DMS53 treated with DMSO at 0.1 percent for 48 hours (cell line): ENCODE results near the gene CLIC5.

Source experiments
- DNase-seq: peaks from one replicate; lab custom pipeline; 2025; ENCODE audit not compliant: unreplicated experiment; lab: John Stamatoyannopoulos, UW

Gene CLIC5

DNA sequence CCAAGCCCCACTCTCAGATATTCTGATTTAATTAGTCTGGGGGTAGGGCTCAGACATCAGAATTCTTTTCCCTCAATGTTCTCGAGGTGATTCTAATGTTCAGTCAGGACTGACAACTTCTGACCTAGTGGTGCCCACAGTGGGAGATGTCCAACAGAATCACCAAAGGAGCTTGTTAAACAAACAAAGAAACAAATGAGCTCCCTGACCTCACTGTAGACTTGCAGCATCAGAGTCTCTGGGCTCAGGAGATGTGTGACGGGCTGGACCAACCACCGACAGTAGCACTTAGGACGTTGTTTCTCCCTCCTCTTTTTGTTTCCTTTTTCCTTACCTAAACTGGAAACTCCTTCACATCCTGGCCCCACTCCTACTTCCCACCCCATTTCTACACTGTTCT lies 49.3 kb downstream of the CLIC5 start:
- DNase-seq = no peak

DNA sequence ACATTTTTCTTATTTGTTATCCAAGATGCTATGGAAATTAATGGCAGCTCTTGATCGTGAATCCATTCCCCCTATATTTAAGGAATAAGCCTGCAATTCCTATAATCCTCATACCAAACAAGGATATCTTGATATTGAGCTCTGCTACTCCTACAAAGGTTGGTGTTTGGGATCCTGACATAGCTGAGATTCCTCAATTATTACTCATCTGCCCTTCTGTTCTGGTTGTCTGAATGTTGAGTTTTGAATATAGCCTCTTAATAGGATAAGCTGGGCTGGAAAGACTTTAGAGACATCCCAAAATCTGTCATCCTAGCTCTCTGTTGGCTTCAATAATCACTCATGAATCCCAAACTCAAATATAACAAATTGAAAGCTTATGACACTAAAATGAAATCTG lies 49.9 kb downstream of the CLIC5 start:
- DNase-seq = no peak

DNA sequence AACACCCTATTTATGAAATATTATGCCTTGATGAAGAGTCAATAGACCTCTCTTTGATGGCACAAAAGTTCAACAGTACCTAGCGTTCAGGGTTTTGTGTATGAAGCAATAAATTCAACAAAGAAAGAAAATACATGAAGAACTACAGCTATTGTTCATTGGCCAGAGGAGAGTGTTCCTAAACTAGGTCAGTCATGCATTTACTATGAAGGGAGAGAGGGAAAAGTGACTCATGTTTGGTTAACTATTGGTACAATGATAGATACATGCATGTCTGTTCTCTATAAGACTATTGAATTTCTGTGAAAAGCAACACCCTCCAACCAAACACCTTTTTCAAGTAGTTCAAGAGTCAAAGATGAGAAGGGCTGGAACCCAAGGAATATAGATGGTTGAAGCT lies 50.7 kb downstream of the CLIC5 start:
- DNase-seq = peak; percentile 2

DNA sequence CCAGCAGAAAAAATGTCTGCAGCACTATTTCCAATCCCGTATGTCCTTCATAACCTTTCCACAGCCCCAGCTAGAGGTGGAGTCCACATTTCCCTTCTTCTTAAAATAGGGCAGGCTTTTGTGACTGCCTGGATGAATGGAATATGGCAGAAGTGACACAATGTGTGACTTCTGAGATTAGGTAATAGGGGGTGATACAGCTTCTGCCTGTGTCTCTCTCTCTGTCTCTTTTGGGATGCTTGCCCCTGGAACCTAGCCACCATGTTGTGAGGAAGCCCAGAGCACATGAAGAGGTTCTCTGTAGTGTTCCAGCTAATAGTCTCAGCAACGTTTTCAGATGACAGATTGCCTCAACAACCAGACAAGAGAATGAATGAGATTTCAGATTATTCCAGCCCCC lies 51.4 kb downstream of the CLIC5 start:
- DNase-seq = no peak

DNA sequence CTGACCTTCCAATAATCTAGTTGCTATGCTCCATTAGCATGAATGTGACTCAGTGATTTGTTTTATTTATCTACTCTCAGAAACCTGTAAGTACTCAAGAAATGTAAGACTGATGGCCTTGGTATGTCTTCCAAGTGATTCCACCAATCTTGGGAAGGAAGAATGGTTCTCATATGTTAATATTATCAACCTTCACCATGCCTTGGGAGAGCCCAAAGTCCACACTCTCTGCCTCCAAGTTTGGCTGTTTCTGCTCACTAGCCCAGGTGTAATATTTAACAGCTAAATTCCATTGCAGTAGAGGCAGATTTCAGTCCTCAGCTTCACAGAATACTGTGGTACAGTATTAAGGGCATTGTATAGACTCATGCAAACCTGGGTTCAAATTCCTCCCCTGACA lies 51.8 kb downstream of the CLIC5 start:
- DNase-seq = no peak

DNA sequence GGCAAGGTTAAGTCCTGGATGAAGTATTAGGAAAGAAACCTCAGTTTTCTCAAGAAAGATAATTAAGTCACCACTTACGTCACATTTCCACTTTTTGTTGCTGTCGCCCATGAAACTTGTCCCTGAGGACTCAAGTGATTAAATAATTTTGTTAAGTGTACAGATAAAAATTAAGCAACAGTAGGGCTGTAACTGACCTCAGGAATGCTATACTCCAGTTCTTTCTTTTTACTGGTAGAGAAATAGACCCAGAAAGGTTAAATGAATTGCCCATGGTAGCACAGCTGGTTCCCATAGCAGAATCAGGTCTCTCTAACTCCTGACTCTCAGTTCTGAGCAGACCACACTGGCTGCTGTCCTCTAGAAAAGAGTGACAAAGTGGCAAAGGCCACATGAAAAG lies 54.5 kb downstream of the CLIC5 start:
- DNase-seq = no peak

DNA sequence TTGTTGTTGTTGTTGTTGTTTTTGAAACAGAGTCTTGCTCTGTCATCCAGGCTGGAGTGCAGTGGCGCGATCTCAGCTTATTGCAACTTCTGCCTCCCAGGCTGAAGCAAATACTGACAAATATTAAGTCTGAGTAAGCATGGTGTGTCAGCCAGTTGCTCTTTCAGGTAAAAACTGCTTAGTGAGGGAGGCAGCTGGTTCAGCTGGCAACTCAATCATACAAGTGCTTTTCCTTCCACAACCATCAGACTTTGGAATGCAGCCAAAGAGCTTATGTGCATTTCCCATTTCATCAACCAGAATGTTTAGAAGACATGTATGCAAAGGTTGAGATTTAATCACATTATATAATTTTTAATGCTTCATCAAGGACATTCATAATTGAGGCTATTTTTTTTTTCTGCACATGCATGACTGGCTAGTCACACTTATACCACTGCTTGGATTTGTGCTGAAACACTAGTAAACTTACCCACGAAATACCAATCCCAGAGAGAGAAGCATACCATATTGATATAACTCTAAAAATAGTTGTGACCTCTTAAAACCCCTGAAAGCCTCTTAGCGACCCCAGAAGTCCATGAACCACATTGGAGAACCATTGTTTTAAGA lies 56.0 kb downstream of the CLIC5 start:
- peak; percentile 40 for DNase-seq

DNA sequence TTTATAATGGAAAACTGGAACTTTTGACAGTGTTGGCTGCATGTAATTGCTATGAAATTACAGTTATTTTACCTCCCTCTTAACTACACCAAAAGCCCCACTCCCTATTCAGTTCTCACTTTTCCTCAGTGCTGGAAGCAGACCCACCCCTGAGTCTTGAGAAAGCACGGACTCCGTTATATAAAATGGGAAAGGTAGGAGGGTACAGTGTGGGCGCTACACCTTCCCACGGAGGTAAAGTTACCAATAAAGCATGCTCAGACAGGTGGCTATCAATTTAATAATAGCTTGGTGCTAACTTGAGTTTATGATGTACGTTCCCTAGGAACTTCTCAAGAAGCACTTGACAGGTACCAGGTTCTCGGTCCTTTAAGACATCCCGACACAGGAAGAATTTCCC lies 59.0 kb downstream of the CLIC5 start:
- DNase-seq = no peak

DNA sequence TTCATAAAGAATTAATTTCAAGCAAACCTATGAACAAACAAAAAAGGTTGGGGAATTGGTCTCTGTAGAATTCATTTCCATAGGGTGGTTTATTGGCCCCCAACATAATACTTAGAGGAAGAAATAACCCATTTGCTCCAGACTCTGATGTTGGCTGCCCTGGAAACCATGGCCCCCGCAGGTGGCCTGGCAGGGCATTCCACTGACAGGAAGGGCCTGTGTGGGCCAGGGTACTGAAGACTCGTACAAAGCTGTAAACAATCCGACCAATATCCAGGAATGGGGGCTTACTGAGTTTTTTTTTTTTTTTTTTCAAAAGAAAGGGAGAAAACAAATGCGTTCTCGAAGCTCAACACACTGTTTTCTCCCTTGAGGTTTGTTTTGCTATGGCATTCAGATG lies 59.5 kb downstream of the CLIC5 start:
- DNase-seq = no peak

DNA sequence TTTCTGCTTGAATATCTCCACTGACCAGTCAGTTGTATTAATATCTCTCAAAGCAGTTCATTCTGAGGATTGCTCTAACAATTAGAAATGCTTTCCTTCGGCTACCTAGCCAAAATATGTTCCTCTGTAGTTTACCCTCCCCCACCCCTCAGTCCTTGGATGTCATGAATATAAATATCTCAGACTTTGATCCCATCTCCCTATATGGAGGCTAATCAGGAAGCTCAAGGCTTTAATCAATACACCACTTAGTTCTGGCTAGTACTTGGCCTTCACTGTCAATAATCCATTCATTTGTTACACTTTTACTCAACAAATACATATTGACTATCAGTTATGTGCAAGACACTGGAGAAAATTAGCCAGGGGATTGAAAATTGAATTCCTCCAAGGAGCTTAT lies 60.1 kb downstream of the CLIC5 start:
- no peak for DNase-seq

DNA sequence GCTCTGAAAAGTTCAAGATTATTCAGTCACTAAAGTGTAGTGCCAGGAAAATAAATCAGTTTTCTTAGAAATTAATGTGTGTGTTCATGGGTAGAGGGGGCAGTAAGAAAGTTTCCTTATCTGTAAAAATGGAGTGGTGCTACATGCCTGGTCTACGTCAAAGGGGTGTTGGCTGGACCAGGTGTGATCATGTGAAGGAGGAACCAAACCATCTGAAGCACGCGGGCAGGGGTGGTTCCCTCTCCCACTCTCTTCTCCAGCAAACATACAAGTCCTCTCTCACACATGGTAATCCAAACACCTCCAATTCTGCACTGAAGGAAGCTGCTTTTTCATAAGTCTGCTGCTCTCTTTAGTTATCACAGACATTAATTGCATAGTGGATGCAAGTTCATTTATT lies 63.1 kb downstream of the CLIC5 start:
- no peak for DNase-seq

DNA sequence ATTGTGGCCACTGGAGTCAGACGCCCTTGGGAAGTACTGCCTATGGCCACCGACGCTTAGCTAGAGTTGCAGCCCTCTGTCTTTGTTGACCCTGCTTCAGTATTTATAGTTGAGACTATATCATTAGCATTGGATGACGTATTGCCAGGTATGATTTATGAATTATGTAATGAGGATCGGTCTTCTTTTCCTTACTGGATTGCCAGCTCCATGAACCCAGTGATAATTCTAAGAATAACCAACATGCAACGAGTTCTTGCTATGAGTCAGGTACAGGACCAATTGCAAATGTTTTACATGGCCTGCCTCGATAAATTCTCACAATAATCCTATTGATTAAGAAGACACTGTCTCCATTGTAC lies 63.5 kb downstream of the CLIC5 start:
- DNase-seq = no peak

DNA sequence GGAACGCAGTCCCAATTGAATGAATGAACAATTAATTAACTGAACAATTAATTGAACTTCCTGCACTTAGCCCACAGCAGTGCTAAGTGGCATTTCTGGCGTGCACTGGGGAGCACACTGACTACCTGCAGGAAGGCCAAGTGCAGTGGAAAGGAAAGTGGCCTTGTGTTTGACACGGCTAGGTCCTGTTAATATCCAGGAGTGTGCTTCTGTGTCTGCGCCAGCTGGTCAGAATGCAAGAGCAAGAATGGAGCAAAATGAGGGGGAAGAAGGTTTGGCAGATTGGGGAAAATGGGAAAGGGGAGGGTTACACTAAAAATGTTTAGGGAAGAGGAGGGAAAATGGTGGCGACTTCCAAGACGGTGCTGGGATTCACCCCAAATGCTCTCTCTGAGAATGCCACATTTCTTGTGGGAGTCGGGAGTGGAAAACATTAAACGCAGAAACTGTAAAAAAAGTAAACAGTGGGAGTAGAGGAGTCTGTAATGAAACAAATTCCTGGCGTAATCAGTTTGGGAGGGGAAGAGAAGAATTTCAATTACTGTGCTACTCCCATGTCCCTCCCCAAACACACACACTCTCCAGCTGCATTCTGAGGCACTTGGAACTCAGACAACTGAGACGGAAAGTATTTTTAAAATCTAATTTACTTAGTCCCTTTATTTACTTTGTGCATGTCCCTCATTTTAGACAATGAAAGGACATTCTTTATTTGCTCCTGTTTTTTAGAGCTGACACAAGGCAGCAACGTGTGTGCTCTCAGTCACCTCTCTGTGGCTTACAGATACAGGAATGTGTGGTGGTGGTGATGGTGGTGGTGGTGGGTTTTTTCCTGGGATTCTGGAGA lies 64.1 kb downstream of the CLIC5 start:
- DNase-seq = no peak

DNA sequence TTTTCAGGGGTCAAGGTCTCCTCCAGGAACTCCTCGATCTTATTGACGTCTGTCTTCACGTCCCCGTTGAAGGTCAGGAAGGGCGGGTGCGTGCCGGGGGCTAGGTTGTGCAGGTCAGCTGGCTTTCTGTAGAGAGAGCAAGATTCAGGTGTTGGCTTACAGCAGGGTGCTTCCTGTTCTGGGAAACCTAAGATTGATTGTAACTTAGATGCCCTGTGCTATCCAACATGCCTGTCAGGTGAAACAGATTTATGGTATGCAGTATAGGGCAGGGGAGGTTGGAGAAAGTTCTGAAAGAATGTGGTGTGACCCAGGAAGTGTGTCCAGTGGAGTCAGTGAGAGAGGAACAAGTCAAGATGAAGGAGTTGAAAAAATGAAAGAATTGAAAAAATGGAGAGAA lies 66.4 kb downstream of the CLIC5 start:
- DNase-seq = no peak

DNA sequence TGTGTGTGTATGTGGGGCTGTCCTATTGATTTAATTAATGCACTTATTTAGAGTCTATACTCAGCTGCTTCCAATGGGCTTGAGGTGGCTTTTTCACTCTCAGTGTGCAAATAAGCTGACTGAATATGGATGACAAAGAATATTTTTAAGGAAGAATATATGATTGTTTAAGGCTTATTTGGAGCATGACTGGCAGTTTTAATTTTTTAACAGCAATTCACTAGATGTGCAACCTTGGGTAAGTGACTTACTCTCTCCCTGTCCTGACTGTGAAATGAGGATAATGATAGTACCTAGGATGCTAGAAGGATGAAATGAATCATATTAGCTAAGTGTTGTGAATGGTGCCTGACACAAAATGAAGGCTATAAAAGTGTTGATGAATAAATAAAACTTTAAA lies 67.9 kb downstream of the CLIC5 start:
- no peak for DNase-seq

DNA sequence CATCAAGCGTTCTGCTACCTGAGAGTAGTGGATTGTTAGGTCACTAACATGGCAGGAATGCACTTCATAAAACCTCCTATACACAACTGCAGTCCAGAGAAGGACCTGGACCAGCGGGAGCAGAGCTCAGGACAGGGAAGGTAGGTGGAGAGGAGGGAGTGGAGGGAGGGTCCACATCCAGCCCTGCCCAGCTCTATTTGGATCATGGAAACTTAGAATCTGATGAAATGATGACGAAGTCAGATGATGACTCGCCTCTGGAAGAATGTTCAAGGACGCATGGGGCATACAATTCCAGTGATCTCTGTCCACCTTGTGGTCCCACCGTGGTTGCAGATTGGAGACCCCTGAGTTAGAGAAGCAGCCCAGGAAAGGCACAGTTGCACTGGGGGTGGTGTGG lies 68.8 kb downstream of the CLIC5 start:
- DNase-seq = no peak

DNA sequence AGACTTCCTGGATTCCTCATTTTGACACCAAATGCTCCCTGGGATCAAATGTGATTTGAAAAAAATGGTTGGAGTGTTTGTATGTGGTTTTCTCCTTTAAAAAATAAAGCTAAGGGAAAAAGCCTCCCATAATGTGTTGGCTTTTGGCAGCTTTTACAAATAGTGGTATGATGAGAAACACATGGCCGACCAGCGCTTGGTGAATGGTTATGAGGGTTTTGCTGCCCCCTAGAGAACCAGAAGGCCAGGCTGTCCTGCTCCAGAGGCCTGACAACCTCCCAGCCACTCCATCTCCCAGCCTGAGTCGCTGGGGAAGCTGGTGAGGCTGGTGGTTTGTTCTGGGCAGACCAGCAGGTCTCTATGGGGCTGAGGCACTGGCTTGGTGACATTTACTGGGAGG lies 69.3 kb downstream of the CLIC5 start:
- no peak for DNase-seq

DNA sequence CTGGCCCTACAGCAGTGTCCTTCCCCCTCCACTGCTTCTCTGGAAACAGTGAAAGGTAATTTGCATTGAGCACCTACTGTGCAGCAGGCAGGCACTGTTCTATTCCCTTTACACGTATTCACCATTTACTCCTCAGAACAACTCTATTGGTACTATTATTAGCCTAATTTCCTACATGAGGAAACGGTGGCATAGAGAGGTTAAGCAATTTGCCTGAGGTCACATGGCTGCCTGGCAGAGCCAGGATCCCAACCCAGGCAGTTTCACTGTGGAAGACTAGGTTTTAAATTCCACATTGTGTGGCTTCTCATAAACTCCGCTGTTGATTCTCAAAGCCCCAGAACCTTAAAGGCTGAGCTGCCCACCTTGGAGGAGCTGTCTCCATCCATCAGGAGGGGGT lies 72.7 kb downstream of the CLIC5 start:
- DNase-seq = no peak

DNA sequence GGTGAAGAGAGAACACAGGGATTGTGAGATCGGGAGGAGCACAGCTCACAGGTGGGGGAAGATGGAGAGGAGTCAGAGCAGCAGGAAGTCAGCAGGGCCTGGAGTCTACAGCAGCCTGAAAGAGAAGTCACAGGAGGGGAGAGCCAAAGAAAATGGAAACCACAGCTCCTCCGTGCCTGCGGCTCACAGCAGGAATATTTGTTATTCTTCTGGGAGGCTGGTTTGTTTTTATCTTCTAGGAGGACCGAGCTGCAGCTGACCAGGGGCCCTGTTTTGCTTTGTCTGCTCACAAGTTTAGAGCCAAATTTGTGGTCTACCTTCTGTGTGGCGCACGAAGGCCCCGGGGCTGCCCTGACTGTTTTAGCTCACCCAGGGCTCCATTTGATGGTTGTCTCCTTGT lies 81.8 kb downstream of the CLIC5 start:
- no peak for DNase-seq

DNA sequence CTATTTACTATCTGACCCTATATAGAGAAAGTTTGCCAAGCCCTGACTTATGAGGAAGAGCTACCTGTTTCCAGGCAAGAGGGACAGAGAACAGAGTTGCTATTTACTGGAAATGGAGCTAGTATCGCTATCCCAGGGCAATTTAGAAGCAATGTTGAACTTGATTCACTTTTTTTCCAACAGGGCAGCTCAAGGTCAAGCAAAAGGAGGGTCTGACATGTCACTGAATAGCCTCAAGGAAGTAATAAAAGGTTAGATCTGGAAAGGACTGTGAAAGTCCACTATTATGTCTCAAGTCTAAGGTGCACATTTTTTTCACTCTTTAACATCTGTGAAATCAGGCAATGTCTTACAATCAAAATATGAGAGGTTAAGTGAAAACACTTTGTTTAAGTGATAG lies 84.4 kb downstream of the CLIC5 start:
- DNase-seq = no peak

DNA sequence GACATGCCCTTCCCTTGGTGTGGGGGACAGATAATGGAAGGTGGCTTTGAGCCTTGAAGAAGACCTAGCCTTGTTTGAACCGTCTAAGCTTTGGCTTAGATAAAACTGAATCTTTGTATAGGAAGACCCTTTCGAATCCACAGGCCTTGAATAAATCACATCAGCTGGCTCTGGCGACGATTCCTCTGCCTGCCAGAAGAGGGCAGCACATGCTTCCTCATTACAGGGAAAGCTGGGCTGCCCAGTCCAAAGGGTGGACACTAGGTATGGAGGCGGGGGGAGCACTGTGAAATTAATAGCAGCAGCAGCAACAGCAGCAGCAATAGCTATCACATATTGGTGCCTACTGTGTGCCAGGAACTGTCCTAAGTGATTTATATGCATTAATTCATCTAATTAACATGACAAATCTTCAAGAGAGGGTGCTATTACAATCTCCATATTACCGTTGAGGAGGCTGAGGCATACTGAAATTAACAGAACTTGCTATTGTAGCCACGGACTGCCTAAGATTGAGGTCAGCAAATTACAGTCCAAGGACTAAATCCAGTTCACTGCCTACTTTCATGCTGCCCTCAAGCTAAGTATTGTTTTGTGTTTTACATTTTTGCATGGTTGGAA lies 85.1 kb downstream of the CLIC5 start:
- DNase-seq = peak; percentile 65
